Measurements from ENCODE around the gene KCNH2. TPM values are rescaled to one million over a fixed set of nuclear protein-coding genes. Genes with fewer than 3 reads are reported as not detected.

The KCNH2 gene
- total RNA-seq, 1 experiment from 2014 or later, result 1.8 TPM

DNA sequence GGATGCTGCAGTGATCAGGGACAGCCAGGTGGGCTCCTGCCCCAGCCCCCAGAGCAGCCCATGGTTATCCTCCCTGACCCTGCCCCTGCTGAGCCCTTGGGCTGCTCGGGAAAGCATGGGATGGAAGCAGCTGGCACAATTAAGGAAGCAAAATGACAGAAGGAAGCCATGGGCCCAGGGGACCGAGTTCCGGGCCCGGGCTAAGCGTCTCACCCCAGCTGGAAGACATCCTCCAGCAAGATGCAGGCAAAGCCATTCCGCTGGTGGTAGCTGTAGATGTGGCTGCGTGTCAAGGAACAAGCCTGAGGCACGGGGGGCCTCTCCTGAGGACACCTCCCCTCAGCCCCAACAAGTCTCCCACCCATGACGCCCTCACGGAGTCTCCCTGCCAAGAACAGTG is 45.1 kb upstream of the KCNH2 start:
- DNase-seq (ENCODE audit: low read depth, low spot score) (no peak), ATAC-seq (no peak)
- POLR2A ChIA-PET, result no interaction called here
- CTCF ChIA-PET, result interaction anchor here (0.5 to 0.6 kb wide), 2 partner anchors 113 to 237 kb away, joined by 3 read pairs; no protein-coding TSS in a partner anchor
- Histone ChIP-seq H3K27ac (ENCODE audit: low read length) (no peak overlapping the region), H3K4me1 (ENCODE audit: control insufficient read depth, insufficient read depth, low read length) (peaks cover 2% of the 10 kb centered on the region), H3K36me3 (ENCODE audit: control insufficient read depth, insufficient read depth, low read length) (no peaks in the 10 kb centered on the region), H3K27me3 (ENCODE audit: control insufficient read depth, insufficient read depth, low read length) (no peaks in the 10 kb centered on the region), H3K9me3 (ENCODE audit: control insufficient read depth, insufficient read depth, low read depth, low read length) (no peaks in the 10 kb centered on the region), H3K4me3 (ENCODE audit: low read depth in 2 of 2, low read length in 2 of 2) (no peak overlapping the region)
- intact Hi-C loops (cut with micrococcal nuclease; ENCODE audit: unreplicated experiment), result no loop called here
- in situ Hi-C loops (cut with HindIII; ENCODE audit: low pct_unique_long_range_greater_than_20kb, low sequenced_read_pairs), result no loop called here
- TF ChIP-seq POLR2AphosphoS5 (IDR thresholded peaks at IDR 0.05; ENCODE audit: low read depth, low read length) (no peak), TCF7L2 (IDR thresholded peaks at IDR 0.05; ENCODE audit: low read depth, low read length) (no peak), SIN3A (IDR thresholded peaks at IDR 0.05; ENCODE audit: borderline replicate concordance, insufficient read depth, low read depth, low read length) (no peak)
- TF ChIP-seq, protein P1, sequence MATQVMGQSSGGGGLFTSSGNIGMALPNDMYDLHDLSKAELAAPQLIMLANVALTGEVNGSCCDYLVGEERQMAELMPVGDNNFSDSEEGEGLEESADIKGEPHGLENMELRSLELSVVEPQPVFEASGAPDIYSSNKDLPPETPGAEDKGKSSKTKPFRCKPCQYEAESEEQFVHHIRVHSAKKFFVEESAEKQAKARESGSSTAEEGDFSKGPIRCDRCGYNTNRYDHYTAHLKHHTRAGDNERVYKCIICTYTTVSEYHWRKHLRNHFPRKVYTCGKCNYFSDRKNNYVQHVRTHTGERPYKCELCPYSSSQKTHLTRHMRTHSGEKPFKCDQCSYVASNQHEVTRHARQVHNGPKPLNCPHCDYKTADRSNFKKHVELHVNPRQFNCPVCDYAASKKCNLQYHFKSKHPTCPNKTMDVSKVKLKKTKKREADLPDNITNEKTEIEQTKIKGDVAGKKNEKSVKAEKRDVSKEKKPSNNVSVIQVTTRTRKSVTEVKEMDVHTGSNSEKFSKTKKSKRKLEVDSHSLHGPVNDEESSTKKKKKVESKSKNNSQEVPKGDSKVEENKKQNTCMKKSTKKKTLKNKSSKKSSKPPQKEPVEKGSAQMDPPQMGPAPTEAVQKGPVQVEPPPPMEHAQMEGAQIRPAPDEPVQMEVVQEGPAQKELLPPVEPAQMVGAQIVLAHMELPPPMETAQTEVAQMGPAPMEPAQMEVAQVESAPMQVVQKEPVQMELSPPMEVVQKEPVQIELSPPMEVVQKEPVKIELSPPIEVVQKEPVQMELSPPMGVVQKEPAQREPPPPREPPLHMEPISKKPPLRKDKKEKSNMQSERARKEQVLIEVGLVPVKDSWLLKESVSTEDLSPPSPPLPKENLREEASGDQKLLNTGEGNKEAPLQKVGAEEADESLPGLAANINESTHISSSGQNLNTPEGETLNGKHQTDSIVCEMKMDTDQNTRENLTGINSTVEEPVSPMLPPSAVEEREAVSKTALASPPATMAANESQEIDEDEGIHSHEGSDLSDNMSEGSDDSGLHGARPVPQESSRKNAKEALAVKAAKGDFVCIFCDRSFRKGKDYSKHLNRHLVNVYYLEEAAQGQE (IDR thresholded peaks at IDR 0.05; ENCODE audit: insufficient read depth in 1 of 2, low read depth in 2 of 2, low read length in 1 of 2), result no peak
- TF ChIP-seq, protein P2, sequence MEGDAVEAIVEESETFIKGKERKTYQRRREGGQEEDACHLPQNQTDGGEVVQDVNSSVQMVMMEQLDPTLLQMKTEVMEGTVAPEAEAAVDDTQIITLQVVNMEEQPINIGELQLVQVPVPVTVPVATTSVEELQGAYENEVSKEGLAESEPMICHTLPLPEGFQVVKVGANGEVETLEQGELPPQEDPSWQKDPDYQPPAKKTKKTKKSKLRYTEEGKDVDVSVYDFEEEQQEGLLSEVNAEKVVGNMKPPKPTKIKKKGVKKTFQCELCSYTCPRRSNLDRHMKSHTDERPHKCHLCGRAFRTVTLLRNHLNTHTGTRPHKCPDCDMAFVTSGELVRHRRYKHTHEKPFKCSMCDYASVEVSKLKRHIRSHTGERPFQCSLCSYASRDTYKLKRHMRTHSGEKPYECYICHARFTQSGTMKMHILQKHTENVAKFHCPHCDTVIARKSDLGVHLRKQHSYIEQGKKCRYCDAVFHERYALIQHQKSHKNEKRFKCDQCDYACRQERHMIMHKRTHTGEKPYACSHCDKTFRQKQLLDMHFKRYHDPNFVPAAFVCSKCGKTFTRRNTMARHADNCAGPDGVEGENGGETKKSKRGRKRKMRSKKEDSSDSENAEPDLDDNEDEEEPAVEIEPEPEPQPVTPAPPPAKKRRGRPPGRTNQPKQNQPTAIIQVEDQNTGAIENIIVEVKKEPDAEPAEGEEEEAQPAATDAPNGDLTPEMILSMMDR (IDR thresholded peaks at IDR 0.05), result no peak
- no TSS peak for BruUV-seq (replicated peaks)

DNA sequence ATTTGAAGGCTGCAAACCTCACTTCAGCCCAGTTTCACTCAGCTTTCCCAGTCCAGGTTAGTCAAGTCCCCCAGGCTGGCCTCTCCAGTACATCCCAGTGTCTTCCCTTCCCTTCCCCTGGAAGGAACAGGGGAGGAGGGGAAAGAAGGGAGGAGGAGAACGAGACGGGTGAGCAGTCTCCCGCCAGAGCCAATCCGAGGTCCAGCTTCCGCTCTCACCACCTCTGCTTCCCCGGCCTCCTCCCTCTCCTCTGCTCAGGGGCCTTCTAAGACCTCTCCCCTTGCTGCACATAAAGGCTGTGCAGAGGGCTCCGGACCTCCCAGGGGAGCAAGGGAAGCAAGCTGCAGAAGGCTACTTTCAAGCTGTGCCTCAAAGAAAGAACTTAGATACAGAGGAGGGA is 42.1 kb upstream of the KCNH2 start:
- TF ChIP-seq SIN3A (IDR thresholded peaks at IDR 0.05; ENCODE audit: borderline replicate concordance, insufficient read depth, low read depth, low read length), result no peak
- TF ChIP-seq TCF7L2 (IDR thresholded peaks at IDR 0.05; ENCODE audit: low read depth, low read length), result no peak
- TF ChIP-seq, protein P1 (IDR thresholded peaks at IDR 0.05; ENCODE audit: insufficient read depth in 1 of 2, low read depth in 2 of 2, low read length in 1 of 2), result no peak
- TF ChIP-seq POLR2AphosphoS5 (IDR thresholded peaks at IDR 0.05; ENCODE audit: low read depth, low read length), result no peak
- TF ChIP-seq, protein P2 (IDR thresholded peaks at IDR 0.05), result no peak
- Histone ChIP-seq H3K27me3 (ENCODE audit: control insufficient read depth, insufficient read depth, low read length) (no peaks in the 10 kb centered on the region), H3K27ac (ENCODE audit: low read length) (no peak overlapping the region), H3K36me3 (ENCODE audit: control insufficient read depth, insufficient read depth, low read length) (no peaks in the 10 kb centered on the region), H3K4me1 (ENCODE audit: control insufficient read depth, insufficient read depth, low read length) (peaks cover 8% of the 10 kb centered on the region), H3K4me3 (ENCODE audit: low read depth in 2 of 2, low read length in 2 of 2) (no peak overlapping the region), H3K9me3 (ENCODE audit: control insufficient read depth, insufficient read depth, low read depth, low read length) (no peaks in the 10 kb centered on the region)
- intact Hi-C loops (cut with micrococcal nuclease; ENCODE audit: unreplicated experiment) (no loop called here), in situ Hi-C loops (cut with HindIII; ENCODE audit: low pct_unique_long_range_greater_than_20kb, low sequenced_read_pairs) (no loop called here)
- CTCF ChIA-PET, result interaction anchor here (2.0 to 2.6 kb wide), 2 partner anchors 10 to 28 kb away, joined by 4 to 11 read pairs; no protein-coding TSS in a partner anchor
- POLR2A ChIA-PET, result no interaction called here
- BruUV-seq (replicated peaks), result no TSS peak
- ATAC-seq (no peak), DNase-seq (ENCODE audit: low read depth, low spot score) (no peak)
